Neutrophil (primary cell): Measurements from ENCODE around the gene PIP5K1B.

Source experiments
- H3K27ac ChIP-seq: fragments of 200-600 bp; sonication (generic); 2 replicates; pipeline ENCODE4 v1.5.1; 2016; ENCODE audit warnings: mild to moderate bottlenecking, moderate library complexity
- H3K27me3 ChIP-seq: fragments of 200-600 bp; sonication (generic); 2 replicates; pipeline ENCODE4 v1.6.0; 2016; ENCODE audit warnings: mild to moderate bottlenecking
- H3K36me3 ChIP-seq: fragments of 200-600 bp; sonication (generic); 2 replicates; pipeline ENCODE4 v1.5.1; 2017
- H3K4me1 ChIP-seq, 2 experiments: fragments of 200-600 bp in 1 of 2; sonication (generic) in 1 of 2; 1 replicate in 1 of 2; 2 replicates in 1 of 2; pipeline versions ENCODE4 v1.5.1 to v1.6.1; 2013 to 2016; ENCODE audit warnings: low read depth in 1 of 2, low read length in 1 of 2, mild to moderate bottlenecking in 1 of 2, moderate library complexity in 1 of 2; ENCODE audit not compliant: control insufficient read depth in 1 of 2, insufficient read depth in 1 of 2
- H3K4me3 ChIP-seq, 2 experiments: fragments of 200-600 bp in 1 of 2; sonication (generic) in 1 of 2; 1 replicate in 1 of 2; 2 replicates in 1 of 2; pipeline ENCODE4 v1.5.1; 2013 to 2016; ENCODE audit warnings: low read depth in 1 of 2, low read length in 1 of 2, mild to moderate bottlenecking in 1 of 2, moderate library complexity in 1 of 2
- H3K9me3 ChIP-seq: fragments of 200-600 bp; sonication (generic); 2 replicates; pipeline ENCODE4 v1.5.1; 2016
- CTCF ChIP-seq: fragments of 200-600 bp; sonication (generic); IDR thresholded peaks from 2 replicates; pipeline ENCODE4 v1.5.1; 2016; ENCODE audit warnings: antibody characterized with exemption

The PIP5K1B gene

DNA sequence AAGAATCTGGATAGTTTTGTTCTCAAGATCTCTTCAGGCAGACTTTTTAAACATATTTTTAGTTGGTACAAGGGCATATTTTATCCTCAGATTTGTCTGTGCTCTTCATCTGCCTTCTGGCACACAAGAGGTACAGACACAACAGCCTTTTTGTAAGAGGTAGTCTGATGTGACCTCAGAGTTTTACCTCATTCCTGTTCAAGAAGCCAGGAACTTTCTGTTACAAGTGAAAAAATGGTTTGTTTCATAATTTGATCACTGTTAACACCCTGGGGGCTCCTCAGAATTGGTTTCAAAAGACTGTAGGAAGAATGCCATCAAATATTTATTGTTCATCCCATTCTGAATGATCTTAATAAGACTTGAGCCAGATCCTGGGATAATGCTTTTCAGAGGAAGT lies 172.2 kb downstream of the PIP5K1B start:
- Histone ChIP-seq H3K27ac (no peak overlapping the region), H3K4me1 (no peaks in the 10 kb centered on the region), H3K4me3 (no peak overlapping the region), H3K9me3 (no peaks in the 10 kb centered on the region), H3K36me3 (peaks cover 12% of the 10 kb centered on the region), H3K27me3 (no peaks in the 10 kb centered on the region)
- no peak for TF ChIP-seq CTCF

GRCh38 chr9:68878450-68878849 lies 173.4 kb downstream of the PIP5K1B start:
- no peak overlapping the region for H3K27ac ChIP-seq
- TF ChIP-seq CTCF, result no peak
- peaks cover 12% of the 10 kb centered on the region for H3K36me3 ChIP-seq
- H3K4me3 ChIP-seq, result no peak overlapping the region
- H3K9me3 ChIP-seq, result no peaks in the 10 kb centered on the region
- H3K27me3 ChIP-seq, result no peaks in the 10 kb centered on the region
- H3K4me1 ChIP-seq, result no peaks in the 10 kb centered on the region

GRCh38 chr9:68883224-68883623 lies 178.2 kb downstream of the PIP5K1B start:
- Histone ChIP-seq H3K27me3 (no peaks in the 10 kb centered on the region), H3K4me3 (no peak overlapping the region), H3K9me3 (no peaks in the 10 kb centered on the region), H3K4me1 (no peaks in the 10 kb centered on the region), H3K27ac (no peak overlapping the region), H3K36me3 (peaks cover 12% of the 10 kb centered on the region)
- TF ChIP-seq CTCF, result no peak

DNA sequence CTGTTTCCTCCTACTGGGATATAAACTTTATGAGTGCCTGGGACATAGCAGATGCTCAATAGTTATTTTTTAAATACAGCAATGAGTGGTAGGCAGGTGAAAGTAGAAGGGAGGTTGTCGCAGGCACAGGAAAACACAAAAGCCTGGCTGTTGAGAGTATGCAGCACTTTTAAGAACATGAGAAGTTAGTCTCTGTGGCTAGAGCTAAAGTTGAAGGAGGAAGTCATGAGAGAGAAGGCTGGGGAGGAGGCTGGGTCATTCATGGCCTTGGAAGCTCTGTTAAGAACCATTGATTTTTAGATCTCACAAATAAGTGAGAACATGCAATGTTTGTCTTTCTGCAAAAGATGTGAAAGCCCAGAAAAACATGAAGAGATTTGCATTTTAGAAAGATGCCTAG lies 182.2 kb downstream of the PIP5K1B start:
- H3K9me3 ChIP-seq, result no peaks in the 10 kb centered on the region
- peaks cover 6% of the 10 kb centered on the region for H3K36me3 ChIP-seq
- TF ChIP-seq CTCF, result no peak
- no peaks in the 10 kb centered on the region for H3K27me3 ChIP-seq
- H3K27ac ChIP-seq, result no peak overlapping the region
- H3K4me3 ChIP-seq, result no peak overlapping the region
- no peaks in the 10 kb centered on the region for H3K4me1 ChIP-seq

- Histone ChIP-seq H3K4me1 (no peaks in the 10 kb centered on the region), H3K27me3 (no peaks in the 10 kb centered on the region), H3K36me3 (peaks cover 32% of the 10 kb centered on the region), H3K27ac (no peak overlapping the region), H3K4me3 (no peak overlapping the region), H3K9me3 (no peaks in the 10 kb centered on the region)
- no peak for TF ChIP-seq CTCF
These were observed 189.5 kb downstream of the PIP5K1B start for GRCh38 chr9:68894502-68894901.
